Measurements from ENCODE around the gene TFRC. TPM values are rescaled to one million over a fixed set of nuclear protein-coding genes. Genes with fewer than 3 reads are reported as not detected.

The TFRC gene
- total and polyA plus RNA-seq, 2 experiments from 2014 or later: 35.5 to 187 TPM

- DNase-seq (ENCODE audit: low spot score): no peak
- Histone ChIP-seq H3K4me3 (no peak overlapping the region), H3K4me2 (no peak overlapping the region), H3K4me1 (ENCODE audit: insufficient read depth) (peaks cover 3% of the 10 kb centered on the region; the same call in 1 of the 2 replicates), H3K79me2 (replicated peaks; ENCODE audit: insufficient read depth) (no peaks in the 10 kb centered on the region), H3F3A (replicated peaks; ENCODE audit: low read depth) (no peaks in the 10 kb centered on the region), H3K27me3 (ENCODE audit: insufficient read depth) (no peaks in the 10 kb centered on the region), H2AFZ (no peak overlapping the region; the same call in 1 of the 2 replicates), H3K9me2 (ENCODE audit: insufficient read depth) (no peaks in the 10 kb centered on the region), H4K20me1 (replicated peaks; ENCODE audit: insufficient read depth) (no peaks in the 10 kb centered on the region), H3K36me3 (ENCODE audit: insufficient read depth) (no peaks in the 10 kb centered on the region), H3K27ac (ENCODE audit: low read depth) (no peak overlapping the region)
- Mint-ChIP-seq H3K4me3 (no peak overlapping the region), H3K36me3 (ENCODE audit: low read depth) (no peaks in the 10 kb centered on the region), H3K27ac (no peak overlapping the region), H3K4me1 (peaks cover 5% of the 10 kb centered on the region), H3K9me3 (no peaks in the 10 kb centered on the region), H3K27me3 (ENCODE audit: insufficient read depth, low read depth, poor library complexity) (no peaks in the 10 kb centered on the region)
- no peak for ATAC-seq
- TF ChIP-seq ETS1 (IDR thresholded peaks at IDR 0.05) (no peak), CTCF (conservative IDR thresholded peaks at IDR 0.05; ENCODE audit: low read depth in 2 of 2) (no peak), EZH2phosphoT487 (IDR thresholded peaks at IDR 0.05; ENCODE audit: unreplicated experiment) (no peak), ZNF114 (CRISPR knock-in tag; IDR thresholded peaks at IDR 0.05) (no peak), EZH2 (IDR thresholded peaks at IDR 0.05; ENCODE audit: low read depth, unreplicated experiment) (no peak), REST (IDR thresholded peaks at IDR 0.05; ENCODE audit: unreplicated experiment) (no peak), CREB1 (CRISPR knock-in tag; IDR thresholded peaks at IDR 0.05; ENCODE audit: low read depth) (no peak), STAT1 (IDR thresholded peaks at IDR 0.05; ENCODE audit: unreplicated experiment) (no peak), ZNF462 (CRISPR knock-in tag; IDR thresholded peaks at IDR 0.05) (no peak), JUNB (IDR thresholded peaks at IDR 0.05; ENCODE audit: unreplicated experiment) (no peak), NANOG (IDR thresholded peaks at IDR 0.05; ENCODE audit: borderline replicate concordance) (no peak), ZNF331 (CRISPR knock-in tag; IDR thresholded peaks at IDR 0.05; ENCODE audit: low read depth) (no peak), POLR2AphosphoS5 (IDR thresholded peaks at IDR 0.05; ENCODE audit: low read depth) (no peak)
These were observed 40.3 kb upstream of the TFRC start for GRCh38 chr3:196122021-196122687.
